HepG2 (cell line): ENCODE measurements around the gene RRBP1. TPM values are rescaled to one million over a fixed set of nuclear protein-coding genes. Genes with fewer than 3 reads are reported as not detected.

Source experiments
- BRCA1 ChIP-seq: sonication (generic); formaldehyde crosslinking; IDR thresholded peaks from 2 replicates; pipeline ENCODE4 v1.4.0; 2020; ENCODE audit warnings: missing genetic modification reagents
- CBFB ChIP-seq: sonication (generic); formaldehyde crosslinking; IDR thresholded peaks from 2 replicates; pipeline ENCODE4 v1.4.0; 2020; ENCODE audit warnings: missing genetic modification reagents
- EED ChIP-seq: sonication (generic); formaldehyde crosslinking; IDR thresholded peaks from 2 replicates; pipeline ENCODE4 v1.5.0; 2020; ENCODE audit warnings: mild to moderate bottlenecking, missing genetic modification reagents
- HMG20A ChIP-seq: IDR thresholded peaks from 2 replicates; pipeline ENCODE4 v1.6.1; 2016; ENCODE audit warnings: borderline replicate concordance
- HNRNPUL1 ChIP-seq: fragments of 200-400 bp; formaldehyde crosslinking; IDR thresholded peaks from 2 replicates; pipeline ENCODE4 v1.6.1; 2017; ENCODE audit warnings: low read depth, mild to moderate bottlenecking, low read length, moderate library complexity
- MBNL3 ChIP-seq: fragments of 250-450 bp; sonication (Bioruptor Pico); conservative IDR thresholded peaks from 2 replicates; pipeline ENCODE4 v1.8.0; 2022; ENCODE audit warnings: mild to moderate bottlenecking, inconsistent platforms
- NR2F1 ChIP-seq, 2 experiments: fragments of 450-650 bp in 1 of 2; formaldehyde crosslinking in 1 of 2; IDR thresholded peaks; 2 replicates each; pipeline versions ENCODE4 v1.5.0 to v1.6.1; 2016 to 2020; ENCODE audit warnings: mild to moderate bottlenecking in 1 of 2, missing compliant biosample characterization in 1 of 2, missing genetic modification reagents in 1 of 2, moderate library complexity in 1 of 2
- SMAD9 ChIP-seq: sonication (generic); formaldehyde crosslinking; IDR thresholded peaks from 2 replicates; pipeline ENCODE4 v1.5.1; 2020; ENCODE audit warnings: mild to moderate bottlenecking, missing genetic modification reagents
- TMF1 ChIP-seq: sonication (generic); formaldehyde crosslinking; IDR thresholded peaks from 2 replicates; pipeline ENCODE4 v1.8.1; 2022; ENCODE audit warnings: low read depth, missing genetic modification reagents
- ZEB1 ChIP-seq: IDR thresholded peaks from 2 replicates; pipeline ENCODE4 v1.6.1; 2012; ENCODE audit warnings: mild to moderate bottlenecking, low read depth, inconsistent platforms; ENCODE audit not compliant: insufficient replicate concordance
- ZFX ChIP-seq: sonication (generic); formaldehyde crosslinking; IDR thresholded peaks from 2 replicates; pipeline ENCODE4 v1.4.0; 2020; ENCODE audit warnings: mild to moderate bottlenecking, low read depth, missing genetic modification reagents, moderate library complexity
- ZNF10 ChIP-seq: sonication (generic); formaldehyde crosslinking; IDR thresholded peaks from 2 replicates; pipeline ENCODE4 v1.4.0; 2020; ENCODE audit warnings: mild to moderate bottlenecking, low read depth, missing genetic modification reagents, borderline replicate concordance
- ZNF253 ChIP-seq: sonication (generic); formaldehyde crosslinking; IDR thresholded peaks from 2 replicates; pipeline ENCODE4 v1.8.0; 2022; ENCODE audit warnings: mild to moderate bottlenecking, missing genetic modification reagents, borderline replicate concordance
- ZNF264 ChIP-seq: sonication (generic); formaldehyde crosslinking; IDR thresholded peaks from 2 replicates; pipeline ENCODE4 v1.4.0; 2020; ENCODE audit warnings: missing genetic modification reagents
- ZNF329 ChIP-seq: sonication (generic); formaldehyde crosslinking; IDR thresholded peaks from 2 replicates; pipeline ENCODE4 v1.9.0; 2021; ENCODE audit warnings: low read depth, mild to moderate bottlenecking, missing genetic modification reagents
- ZNF33A ChIP-seq: sonication (generic); formaldehyde crosslinking; IDR thresholded peaks from 2 replicates; pipeline ENCODE4 v1.5.1; 2020; ENCODE audit warnings: missing genetic modification reagents, mild to moderate bottlenecking, moderate library complexity, borderline replicate concordance
- ZNF557 ChIP-seq: sonication (generic); formaldehyde crosslinking; IDR thresholded peaks from 2 replicates; pipeline ENCODE4 v1.4.0; 2020; ENCODE audit warnings: missing genetic modification reagents
- ZNF709 ChIP-seq: sonication (generic); formaldehyde crosslinking; IDR thresholded peaks from 2 replicates; pipeline ENCODE4 v1.5.0; 2020; ENCODE audit warnings: mild to moderate bottlenecking, missing genetic modification reagents
- ZNF773 ChIP-seq: sonication (generic); formaldehyde crosslinking; IDR thresholded peaks from 2 replicates; pipeline ENCODE4 v1.4.0; 2020; ENCODE audit warnings: missing genetic modification reagents, borderline replicate concordance
- polyA plus RNA-seq, 8 experiments: library from polyadenylated mRNA; depleted of rRNA in 3 of 8; stranded (reverse) in 7 of 8; unstranded in 1 of 8; fragments of >200 nt; fragmentation: Illumina TruSeq in 4 of 8; extraction: Trizol in 4 of 8; gene quantifications; 2 replicates each; pipeline versions ENCODE4 v1.2.1 to v1.2.3, GENCODE V29; 2011 to 2016; ENCODE audit warnings: low read depth in 4 of 8, missing spikeins in 1 of 8, mixed read lengths in 1 of 8; ENCODE audit not compliant: insufficient read depth in 1 of 8
- total RNA-seq, 5 experiments: library from RNA; depleted of rRNA; stranded (reverse); fragments of >200 nt; fragmentation: Illumina TruSeq; extraction: Trizol; gene quantifications; 2 replicates each; pipeline ENCODE4 v1.2.3, GENCODE V29; 2016; ENCODE audit warnings: low read depth in 1 of 5
- TF ChIP-seq, protein P1 (sequence below): IDR thresholded peaks from 2 replicates; pipeline ENCODE4 v1.6.1; 2016; ENCODE audit warnings: control low read depth
- TF ChIP-seq, protein P2 (sequence below), 2 experiments: fragments of 450-650 bp in 1 of 2; sonication (generic) in 1 of 2; formaldehyde crosslinking in 1 of 2; IDR thresholded peaks; 2 replicates each; pipeline versions ENCODE4 v1.6.1 to v1.8.0; 2016 to 2022; ENCODE audit warnings: antibody characterized with exemption in 1 of 2, mild to moderate bottlenecking in 1 of 2, missing genetic modification reagents in 1 of 2

Gene RRBP1
- total and polyA plus RNA-seq, 2 of the 13 experiments (the other 11 are each of a cell fraction or from before 2014, with no cell fraction given): 150 to 222 TPM

- TF ChIP-seq ZEB1 (no peak), ZNF329 (no peak), ZNF253 (CRISPR knock-in tag) (no peak), TMF1 (CRISPR knock-in tag) (no peak), SMAD9 (CRISPR knock-in tag) (no peak), ZNF709 (CRISPR knock-in tag) (no peak), ZNF773 (CRISPR knock-in tag) (no peak), NR2F1 (CRISPR knock-in tag; IDR thresholded peaks at IDR 0.05) (no peak), ZFX (no peak), ZNF557 (CRISPR knock-in tag) (no peak), BRCA1 (CRISPR knock-in tag) (no peak), HMG20A (CRISPR knock-in tag) (no peak), ZNF10 (CRISPR knock-in tag) (no peak), CBFB (no peak), HNRNPUL1 (no peak), ZNF33A (CRISPR knock-in tag) (no peak), MBNL3 (CRISPR knock-in tag) (no peak), ZNF264 (CRISPR knock-in tag) (no peak), EED (CRISPR knock-in tag) (0 out of 2 replicates have a peak, but pooled peaks have one; percentile 35)
- TF ChIP-seq, protein P1, sequence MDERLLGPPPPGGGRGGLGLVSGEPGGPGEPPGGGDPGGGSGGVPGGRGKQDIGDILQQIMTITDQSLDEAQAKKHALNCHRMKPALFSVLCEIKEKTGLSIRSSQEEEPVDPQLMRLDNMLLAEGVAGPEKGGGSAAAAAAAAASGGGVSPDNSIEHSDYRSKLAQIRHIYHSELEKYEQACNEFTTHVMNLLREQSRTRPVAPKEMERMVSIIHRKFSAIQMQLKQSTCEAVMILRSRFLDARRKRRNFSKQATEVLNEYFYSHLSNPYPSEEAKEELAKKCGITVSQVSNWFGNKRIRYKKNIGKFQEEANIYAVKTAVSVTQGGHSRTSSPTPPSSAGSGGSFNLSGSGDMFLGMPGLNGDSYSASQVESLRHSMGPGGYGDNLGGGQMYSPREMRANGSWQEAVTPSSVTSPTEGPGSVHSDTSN (CRISPR knock-in tag): 0 out of 2 replicates have a peak, but pooled peaks have one; percentile 32
- TF ChIP-seq, protein P2, sequence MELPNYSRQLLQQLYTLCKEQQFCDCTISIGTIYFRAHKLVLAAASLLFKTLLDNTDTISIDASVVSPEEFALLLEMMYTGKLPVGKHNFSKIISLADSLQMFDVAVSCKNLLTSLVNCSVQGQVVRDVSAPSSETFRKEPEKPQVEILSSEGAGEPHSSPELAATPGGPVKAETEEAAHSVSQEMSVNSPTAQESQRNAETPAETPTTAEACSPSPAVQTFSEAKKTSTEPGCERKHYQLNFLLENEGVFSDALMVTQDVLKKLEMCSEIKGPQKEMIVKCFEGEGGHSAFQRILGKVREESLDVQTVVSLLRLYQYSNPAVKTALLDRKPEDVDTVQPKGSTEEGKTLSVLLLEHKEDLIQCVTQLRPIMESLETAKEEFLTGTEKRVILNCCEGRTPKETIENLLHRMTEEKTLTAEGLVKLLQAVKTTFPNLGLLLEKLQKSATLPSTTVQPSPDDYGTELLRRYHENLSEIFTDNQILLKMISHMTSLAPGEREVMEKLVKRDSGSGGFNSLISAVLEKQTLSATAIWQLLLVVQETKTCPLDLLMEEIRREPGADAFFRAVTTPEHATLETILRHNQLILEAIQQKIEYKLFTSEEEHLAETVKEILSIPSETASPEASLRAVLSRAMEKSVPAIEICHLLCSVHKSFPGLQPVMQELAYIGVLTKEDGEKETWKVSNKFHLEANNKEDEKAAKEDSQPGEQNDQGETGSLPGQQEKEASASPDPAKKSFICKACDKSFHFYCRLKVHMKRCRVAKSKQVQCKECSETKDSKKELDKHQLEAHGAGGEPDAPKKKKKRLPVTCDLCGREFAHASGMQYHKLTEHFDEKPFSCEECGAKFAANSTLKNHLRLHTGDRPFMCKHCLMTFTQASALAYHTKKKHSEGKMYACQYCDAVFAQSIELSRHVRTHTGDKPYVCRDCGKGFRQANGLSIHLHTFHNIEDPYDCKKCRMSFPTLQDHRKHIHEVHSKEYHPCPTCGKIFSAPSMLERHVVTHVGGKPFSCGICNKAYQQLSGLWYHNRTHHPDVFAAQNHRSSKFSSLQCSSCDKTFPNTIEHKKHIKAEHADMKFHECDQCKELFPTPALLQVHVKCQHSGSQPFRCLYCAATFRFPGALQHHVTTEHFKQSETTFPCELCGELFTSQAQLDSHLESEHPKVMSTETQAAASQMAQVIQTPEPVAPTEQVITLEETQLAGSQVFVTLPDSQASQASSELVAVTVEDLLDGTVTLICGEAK (IDR thresholded peaks at IDR 0.05): no peak
- TF ChIP-seq, protein P2 (CRISPR knock-in tag; IDR thresholded peaks at IDR 0.05): no peak
These were observed 40.7 kb upstream of the RRBP1 start (continued) for GRCh38 chr20:17722493-17723300.
